NCI-H2196 treated with DMSO at 0.1 percent for 48 hours (cell line): ENCODE measurements around the gene ERH.
"Not testable (repeated sequence)": the region's sequence is repeated elsewhere in the genome, so short reads cannot be mapped to it uniquely, and the experiment has no call there.

Source experiments
- DNase-seq: peaks from one replicate; lab custom pipeline; 2025; ENCODE audit not compliant: unreplicated experiment; lab: John Stamatoyannopoulos, UW

The ERH gene

GRCh38 chr14:69398818-69399210 lies 715 bp upstream of the ERH start:
- DNase-seq: no peak

- no peak for DNase-seq
These were observed 2.2 kb downstream of the ERH start for GRCh38 chr14:69395929-69396328.

GRCh38 chr14:69392481-69392880 lies 5.6 kb downstream of the ERH start:
- no peak for DNase-seq

GRCh38 chr14:69391400-69391799 lies 6.7 kb downstream of the ERH start:
- not testable (repeated sequence) for DNase-seq

GRCh38 chr14:69387311-69387710 lies 10.8 kb downstream of the ERH start:
- DNase-seq: no peak

- DNase-seq: no peak
These were observed 19.8 kb downstream of the ERH start for GRCh38 chr14:69378274-69378673.

- no peak for DNase-seq
These were observed 21.7 kb downstream of the ERH start for GRCh38 chr14:69376439-69376838.

GRCh38 chr14:69375722-69376121 lies 22.4 kb downstream of the ERH start:
- DNase-seq: no peak

GRCh38 chr14:69375182-69375581 lies 22.9 kb downstream of the ERH start:
- no peak for DNase-seq

- DNase-seq: no peak
These were observed 23.9 kb downstream of the ERH start for GRCh38 chr14:69374235-69374634.

GRCh38 chr14:69373104-69373503 lies 25.0 kb downstream of the ERH start:
- no peak for DNase-seq

- no peak for DNase-seq
These were observed 26.0 kb downstream of the ERH start for GRCh38 chr14:69372146-69372545.

- DNase-seq: no peak
These were observed 28.0 kb downstream of the ERH start for GRCh38 chr14:69370061-69370460.

- no peak for DNase-seq
These were observed 29.7 kb downstream of the ERH start for GRCh38 chr14:69368381-69368780.

- no peak for DNase-seq
These were observed 31.3 kb downstream of the ERH start for GRCh38 chr14:69366761-69367160.

- no peak for DNase-seq
These were observed 32.0 kb downstream of the ERH start for GRCh38 chr14:69366069-69366468.

- DNase-seq: no peak
These were observed 33.7 kb downstream of the ERH start for GRCh38 chr14:69364378-69364777.

GRCh38 chr14:69363964-69364363 lies 34.1 kb downstream of the ERH start:
- DNase-seq: no peak

GRCh38 chr14:69363055-69363454 lies 35.0 kb downstream of the ERH start:
- no peak for DNase-seq

- no peak for DNase-seq
These were observed 37.5 kb downstream of the ERH start for GRCh38 chr14:69360438-69361108.

GRCh38 chr14:69358966-69359365 lies 39.1 kb downstream of the ERH start:
- no peak for DNase-seq

- no peak for DNase-seq
These were observed 39.7 kb downstream of the ERH start for GRCh38 chr14:69358233-69358963.
